Measurements from ENCODE around the gene SHROOM2. TPM values are rescaled to one million over a fixed set of nuclear protein-coding genes. Genes with fewer than 3 reads are reported as not detected.
"Not testable (repeated sequence)": the region's sequence is repeated elsewhere in the genome, so short reads cannot be mapped to it uniquely, and the experiment has no call there.

SHROOM2 gene
- total RNA-seq, 2 experiments from 2014 or later, result not detected

GRCh38 chrX:9856588-9856987, 70.4 kb downstream of the SHROOM2 start:
- Mint-ChIP-seq H3K36me3 (ENCODE audit: low read depth) (no peaks in the 10 kb centered on the region), H3K27ac (no peak overlapping the region), H3K4me3 (no peak overlapping the region), H3K4me1 (peaks cover 2% of the 10 kb centered on the region), H3K27me3 (peaks cover 9% of the 10 kb centered on the region), H3K9me3 (no peaks in the 10 kb centered on the region)
- no peak for DNase-seq
- CTCF ChIA-PET, result no interaction called here
- POLR2A ChIA-PET, result no interaction called here

- Mint-ChIP-seq H3K27ac (no peak overlapping the region), H3K27me3 (peaks cover 9% of the 10 kb centered on the region), H3K36me3 (ENCODE audit: low read depth) (no peaks in the 10 kb centered on the region), H3K4me3 (no peak overlapping the region), H3K4me1 (peaks cover 2% of the 10 kb centered on the region), H3K9me3 (no peaks in the 10 kb centered on the region)
- ChIA-PET CTCF (no interaction called here), POLR2A (no interaction called here)
- no peak for DNase-seq
Observed at GRCh38 chrX:9857575-9858474, 71.6 kb downstream of the SHROOM2 start.

DNA sequence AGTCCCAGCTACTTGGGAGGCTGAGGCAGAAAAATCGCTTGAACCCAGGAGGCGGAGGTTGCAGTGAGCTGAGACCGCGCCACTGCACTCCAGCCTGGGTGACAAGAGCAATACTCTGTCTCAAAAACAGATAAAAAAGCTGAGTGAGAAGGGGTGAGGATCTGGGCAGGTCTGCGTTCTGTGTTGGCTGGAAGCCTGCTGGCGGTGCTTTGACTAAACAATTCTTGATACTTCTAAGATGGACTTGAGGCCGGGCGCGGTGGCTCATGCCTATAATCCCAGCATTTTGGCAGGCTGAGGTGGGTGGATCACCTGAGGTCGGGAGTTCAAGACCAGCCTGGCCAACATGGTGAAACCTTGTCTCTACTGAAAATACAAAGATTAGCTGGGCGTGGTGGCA, 72.5 kb downstream of the SHROOM2 start:
- H3K4me3 Mint-ChIP-seq; H3K4me1 Mint-ChIP-seq; H3K9me3 Mint-ChIP-seq; H3K27ac Mint-ChIP-seq; DNase-seq; POLR2A ChIA-PET; CTCF ChIA-PET; H3K27me3 Mint-ChIP-seq; H3K36me3 Mint-ChIP-seq (ENCODE audit: low read depth): not testable (repeated sequence)

DNA sequence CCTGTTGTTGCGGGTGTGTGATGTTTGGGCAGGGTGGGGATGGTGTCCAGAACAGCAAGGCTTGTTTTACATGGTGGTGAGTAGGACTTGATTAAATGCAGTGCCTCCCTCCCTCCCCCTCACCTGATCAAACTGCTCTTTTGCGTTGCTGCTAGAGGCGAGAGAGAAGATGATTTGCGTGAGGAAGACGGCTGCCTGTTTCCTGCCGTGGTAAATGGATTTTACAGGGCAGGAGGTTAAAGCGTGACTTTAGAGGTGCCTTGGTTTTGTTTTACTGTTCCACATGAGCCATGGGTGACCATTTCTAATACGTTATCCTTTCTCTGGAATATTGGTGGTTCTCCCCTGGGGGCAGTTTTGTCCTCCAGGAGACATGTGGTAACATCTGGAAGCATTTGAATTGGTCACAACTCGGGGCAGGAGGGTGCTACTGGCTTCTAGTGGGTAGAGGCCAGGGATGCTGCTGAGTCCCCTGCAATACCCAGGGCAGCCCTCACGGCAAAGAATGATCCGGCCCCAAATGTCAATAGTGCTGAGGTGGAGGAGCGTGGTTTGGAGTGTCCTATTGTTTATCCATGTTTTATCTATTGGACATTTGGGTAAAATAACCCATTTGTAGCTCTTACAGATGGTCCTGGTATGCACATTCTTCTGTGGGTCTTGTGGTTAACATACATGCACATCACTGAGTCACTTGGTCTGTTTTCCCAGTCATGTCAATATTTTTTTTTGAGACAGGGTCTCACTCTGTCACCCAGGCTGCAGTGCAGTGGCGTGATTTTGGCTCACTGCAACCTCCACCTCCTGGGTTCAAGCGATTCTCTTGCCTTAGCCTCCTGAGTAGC, 73.7 kb downstream of the SHROOM2 start:
- no peaks in the 10 kb centered on the region for H3K36me3 Mint-ChIP-seq (ENCODE audit: low read depth)
- POLR2A ChIA-PET, result no interaction called here
- CTCF ChIA-PET, result no interaction called here
- peaks cover 2% of the 10 kb centered on the region for H3K4me1 Mint-ChIP-seq
- DNase-seq, result no peak
- no peaks in the 10 kb centered on the region for H3K9me3 Mint-ChIP-seq
- H3K27ac Mint-ChIP-seq, result no peak overlapping the region
- no peak overlapping the region for H3K4me3 Mint-ChIP-seq
- H3K27me3 Mint-ChIP-seq, result peaks cover 6% of the 10 kb centered on the region

- ChIA-PET POLR2A (no interaction called here), CTCF (no interaction called here)
- DNase-seq, result no peak
Observed at GRCh38 chrX:9860826-9861225, 74.6 kb downstream of the SHROOM2 start.

GRCh38 chrX:9861711-9862110, 75.5 kb downstream of the SHROOM2 start:
- no peaks in the 10 kb centered on the region for H3K36me3 Mint-ChIP-seq (ENCODE audit: low read depth)
- peaks cover 6% of the 10 kb centered on the region for H3K27me3 Mint-ChIP-seq
- no peaks in the 10 kb centered on the region for H3K9me3 Mint-ChIP-seq
- H3K4me1 Mint-ChIP-seq, result peaks cover 2% of the 10 kb centered on the region
- ChIA-PET CTCF (no interaction called here), POLR2A (no interaction called here)
- DNase-seq, result no peak
- H3K4me3 Mint-ChIP-seq, result no peak overlapping the region
- no peak overlapping the region for H3K27ac Mint-ChIP-seq

More at GRCh38 chrX:9860826-9861225, 74.6 kb downstream of the SHROOM2 start:
- Mint-ChIP-seq H3K36me3 (ENCODE audit: low read depth) (no peaks in the 10 kb centered on the region), H3K27me3 (peaks cover 4% of the 10 kb centered on the region), H3K4me3 (no peak overlapping the region), H3K27ac (no peak overlapping the region), H3K4me1 (peaks cover 2% of the 10 kb centered on the region), H3K9me3 (no peaks in the 10 kb centered on the region)

DNA sequence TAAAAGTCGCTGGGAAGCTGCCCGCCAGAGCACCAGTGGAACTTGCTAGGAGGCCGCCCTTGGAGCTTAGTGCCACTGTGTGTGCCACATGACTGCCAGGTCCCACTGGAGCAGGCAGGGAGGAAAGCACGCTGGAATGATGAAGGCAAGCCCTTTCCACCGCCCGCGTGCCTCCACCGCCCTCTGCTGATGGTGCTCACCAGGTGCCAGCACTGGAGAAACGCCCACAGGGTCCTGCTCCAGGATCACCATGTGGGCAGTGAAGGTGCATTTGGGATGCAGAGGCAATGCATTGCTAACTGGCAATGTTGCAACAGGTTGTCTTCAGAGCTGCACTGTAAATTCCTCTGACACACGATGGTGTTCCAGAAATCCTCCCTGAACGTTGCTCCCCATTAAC, 76.3 kb downstream of the SHROOM2 start:
- H3K4me1 Mint-ChIP-seq, result peaks cover 2% of the 10 kb centered on the region
- no peak for DNase-seq
- no peak overlapping the region for H3K4me3 Mint-ChIP-seq
- peaks cover 12% of the 10 kb centered on the region for H3K27me3 Mint-ChIP-seq
- H3K36me3 Mint-ChIP-seq (ENCODE audit: low read depth), result no peaks in the 10 kb centered on the region
- ChIA-PET POLR2A (no interaction called here), CTCF (no interaction called here)
- no peak overlapping the region for H3K27ac Mint-ChIP-seq
- H3K9me3 Mint-ChIP-seq, result no peaks in the 10 kb centered on the region

DNA sequence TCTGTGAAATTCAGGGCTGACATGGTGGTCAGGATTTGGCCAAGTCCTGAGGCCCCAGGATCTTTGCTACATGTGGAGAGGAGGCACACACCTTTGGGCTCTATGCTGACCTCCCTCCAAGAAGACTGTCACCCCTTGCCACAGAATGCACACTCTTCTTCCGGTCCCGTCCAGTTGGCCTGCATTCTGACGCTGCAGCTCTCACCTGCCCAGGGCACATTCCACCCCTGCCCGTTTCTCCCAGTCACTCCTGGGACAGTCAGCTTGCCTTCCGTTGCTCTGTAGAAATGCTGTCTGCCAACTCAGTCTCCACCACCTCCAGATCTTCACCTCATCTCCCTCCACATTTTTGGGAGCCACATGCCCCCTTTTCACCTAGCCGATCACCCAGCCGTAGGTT, 76.7 kb downstream of the SHROOM2 start:
- Mint-ChIP-seq H3K4me1 (peaks cover 2% of the 10 kb centered on the region), H3K4me3 (no peak overlapping the region), H3K36me3 (ENCODE audit: low read depth) (no peaks in the 10 kb centered on the region), H3K9me3 (no peaks in the 10 kb centered on the region), H3K27me3 (peaks cover 16% of the 10 kb centered on the region), H3K27ac (no peak overlapping the region)
- no peak for DNase-seq
- POLR2A ChIA-PET, result no interaction called here
- CTCF ChIA-PET, result no interaction called here

DNA sequence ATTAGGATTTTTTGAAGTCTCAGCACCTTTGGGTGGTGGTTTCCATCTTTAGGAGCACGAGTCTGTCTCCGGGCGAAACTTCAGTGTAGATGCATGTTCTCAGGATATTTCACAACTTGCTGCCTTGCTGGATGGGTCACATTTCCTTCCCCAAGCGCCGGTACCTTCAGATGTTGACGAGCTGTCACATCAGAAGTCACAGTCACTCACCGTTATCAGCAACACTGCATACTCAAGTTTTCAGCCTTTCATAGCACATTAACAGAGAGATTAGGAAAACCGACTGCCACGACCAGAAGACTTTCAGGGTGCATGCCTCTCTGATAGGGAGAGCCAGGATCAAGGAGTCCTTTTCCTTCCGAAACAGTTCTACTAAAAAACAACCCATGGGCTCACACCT, 77.8 kb downstream of the SHROOM2 start:
- Mint-ChIP-seq H3K27ac (no peak overlapping the region), H3K4me1 (peaks cover 2% of the 10 kb centered on the region), H3K27me3 (peaks cover 17% of the 10 kb centered on the region), H3K4me3 (no peak overlapping the region), H3K9me3 (no peaks in the 10 kb centered on the region), H3K36me3 (ENCODE audit: low read depth) (no peaks in the 10 kb centered on the region)
- POLR2A ChIA-PET, result no interaction called here
- DNase-seq, result no peak
- CTCF ChIA-PET, result no interaction called here

DNA sequence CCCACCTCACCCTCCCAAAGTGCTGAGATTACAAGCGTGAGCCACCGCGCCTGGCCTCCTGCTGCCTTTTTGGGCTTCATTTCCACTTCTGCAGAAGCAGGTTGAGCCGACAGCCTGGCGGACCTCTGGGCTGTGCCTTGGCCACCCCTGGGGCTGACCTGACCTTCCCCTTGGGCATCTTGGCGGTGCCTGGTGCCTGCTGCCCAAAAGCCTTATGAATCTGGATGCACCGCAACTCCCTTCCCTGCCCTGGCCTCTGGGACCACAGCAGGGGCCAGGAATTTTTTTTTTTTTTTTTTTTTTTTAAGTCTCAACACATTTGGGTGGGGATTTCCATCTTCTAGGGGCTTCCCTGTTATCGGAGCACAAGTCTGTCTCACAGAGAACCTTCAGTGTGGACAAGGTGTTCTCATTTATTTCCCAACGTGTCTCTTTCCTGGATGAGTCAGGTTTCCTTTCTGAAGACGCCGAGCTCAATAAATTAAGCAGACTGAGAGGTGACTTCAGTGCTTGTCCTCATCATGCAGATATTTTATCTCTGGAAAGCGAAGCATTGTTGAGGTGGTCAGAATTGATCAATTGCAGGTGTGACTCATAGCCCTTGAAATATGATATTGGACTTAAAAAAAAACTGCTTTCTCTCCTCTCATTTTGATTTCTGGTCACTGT, 79.7 kb downstream of the SHROOM2 start:
- POLR2A ChIA-PET, result no interaction called here
- Mint-ChIP-seq H3K9me3 (no peaks in the 10 kb centered on the region), H3K27me3 (peaks cover 19% of the 10 kb centered on the region), H3K36me3 (ENCODE audit: low read depth) (no peaks in the 10 kb centered on the region), H3K4me1 (no peaks in the 10 kb centered on the region), H3K27ac (no peak overlapping the region), H3K4me3 (no peak overlapping the region)
- DNase-seq, result no peak
- CTCF ChIA-PET, result no interaction called here

GRCh38 chrX:9866633-9867032, 80.4 kb downstream of the SHROOM2 start:
- no peak for DNase-seq
- ChIA-PET CTCF (no interaction called here), POLR2A (no interaction called here)
- Mint-ChIP-seq H3K27me3 (peaks cover 19% of the 10 kb centered on the region), H3K27ac (no peak overlapping the region), H3K4me3 (no peak overlapping the region), H3K9me3 (no peaks in the 10 kb centered on the region), H3K36me3 (ENCODE audit: low read depth) (no peaks in the 10 kb centered on the region), H3K4me1 (no peaks in the 10 kb centered on the region)

GRCh38 chrX:9867226-9867625, 81.0 kb downstream of the SHROOM2 start:
- H3K9me3 Mint-ChIP-seq, result no peaks in the 10 kb centered on the region
- peaks cover 19% of the 10 kb centered on the region for H3K27me3 Mint-ChIP-seq
- DNase-seq, result no peak
- H3K27ac Mint-ChIP-seq, result no peak overlapping the region
- H3K36me3 Mint-ChIP-seq (ENCODE audit: low read depth), result no peaks in the 10 kb centered on the region
- CTCF ChIA-PET, result no interaction called here
- no peaks in the 10 kb centered on the region for H3K4me1 Mint-ChIP-seq
- no peak overlapping the region for H3K4me3 Mint-ChIP-seq
- POLR2A ChIA-PET, result no interaction called here

- ChIA-PET CTCF (no interaction called here), POLR2A (no interaction called here)
- Mint-ChIP-seq H3K36me3 (ENCODE audit: low read depth) (no peaks in the 10 kb centered on the region), H3K27me3 (peaks cover 19% of the 10 kb centered on the region), H3K4me3 (no peak overlapping the region), H3K4me1 (no peaks in the 10 kb centered on the region), H3K27ac (no peak overlapping the region), H3K9me3 (no peaks in the 10 kb centered on the region)
- no peak for DNase-seq
Observed at GRCh38 chrX:9867753-9868152, 81.5 kb downstream of the SHROOM2 start.
